AG09309 (cell line): ENCODE measurements around the gene IGFBP6.

Source experiments
- DNase-seq: peaks from one replicate; pipeline ENCODE4 v3.0.0-alpha.2; 2010; ENCODE audit warnings: low read depth
- H3K4me3 ChIP-seq: 2 replicates; pipeline ENCODE4 v1.5.1; 2011; ENCODE audit warnings: mild to moderate bottlenecking, low read depth, low read length, moderate library complexity; ENCODE audit not compliant: control insufficient read depth
- CTCF ChIP-seq: IDR thresholded peaks from 2 replicates; pipeline ENCODE4 v1.5.1; 2011; ENCODE audit warnings: mild to moderate bottlenecking, low read depth, low read length, inconsistent platforms; ENCODE audit not compliant: insufficient read depth, control insufficient read depth; ENCODE audit errors: missing control alignments

Gene IGFBP6

GRCh38 chr12:53122961-53123468, 25.5 kb downstream of the IGFBP6 start:
- no peak for TF ChIP-seq CTCF
- no peak overlapping the region for H3K4me3 ChIP-seq
- no peak for DNase-seq

DNA sequence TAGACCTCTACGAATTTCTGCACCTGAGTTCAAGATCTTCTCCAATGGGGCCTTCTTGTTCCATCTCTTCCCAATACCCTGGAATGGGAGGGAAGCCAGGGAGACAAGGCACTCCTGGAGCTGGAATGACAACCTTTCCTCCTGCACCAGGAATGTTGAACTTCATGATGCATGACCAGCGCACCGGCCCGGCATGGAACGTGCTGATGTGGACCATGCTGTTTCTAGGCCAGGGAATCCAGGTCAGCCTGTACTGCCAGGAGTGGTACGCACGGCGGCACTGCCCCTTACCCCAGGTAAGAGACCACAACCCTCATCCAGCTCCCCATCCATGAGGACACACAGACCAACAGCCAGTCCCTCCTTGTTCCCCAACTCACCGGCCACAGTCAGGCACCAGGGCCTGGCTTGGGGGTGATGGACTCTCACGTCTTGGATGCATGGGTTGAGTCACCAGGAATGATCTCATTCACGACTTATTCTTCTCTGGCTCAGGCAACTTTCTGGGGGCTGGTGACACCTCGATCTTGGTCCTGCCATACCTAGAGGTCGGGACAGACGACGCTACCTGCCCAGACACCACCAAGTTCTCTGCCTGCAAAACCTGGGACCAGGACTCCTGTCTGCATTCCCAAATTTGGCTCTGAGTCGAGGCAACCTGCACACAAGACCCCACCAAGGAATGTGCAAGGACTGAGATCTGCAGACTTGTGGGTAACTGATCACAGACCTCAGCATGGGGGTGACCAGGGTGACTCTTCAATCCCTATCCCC, 26.3 kb downstream of the IGFBP6 start:
- no peak for DNase-seq
- no peak for TF ChIP-seq CTCF
- no peak overlapping the region for H3K4me3 ChIP-seq

GRCh38 chr12:53124352-53124723, 26.9 kb downstream of the IGFBP6 start:
- DNase-seq, result no peak
- no peak overlapping the region for H3K4me3 ChIP-seq
- no peak for TF ChIP-seq CTCF

GRCh38 chr12:53127169-53127568, 29.7 kb downstream of the IGFBP6 start:
- no peak for TF ChIP-seq CTCF
- H3K4me3 ChIP-seq, result no peak overlapping the region
- no peak for DNase-seq

DNA sequence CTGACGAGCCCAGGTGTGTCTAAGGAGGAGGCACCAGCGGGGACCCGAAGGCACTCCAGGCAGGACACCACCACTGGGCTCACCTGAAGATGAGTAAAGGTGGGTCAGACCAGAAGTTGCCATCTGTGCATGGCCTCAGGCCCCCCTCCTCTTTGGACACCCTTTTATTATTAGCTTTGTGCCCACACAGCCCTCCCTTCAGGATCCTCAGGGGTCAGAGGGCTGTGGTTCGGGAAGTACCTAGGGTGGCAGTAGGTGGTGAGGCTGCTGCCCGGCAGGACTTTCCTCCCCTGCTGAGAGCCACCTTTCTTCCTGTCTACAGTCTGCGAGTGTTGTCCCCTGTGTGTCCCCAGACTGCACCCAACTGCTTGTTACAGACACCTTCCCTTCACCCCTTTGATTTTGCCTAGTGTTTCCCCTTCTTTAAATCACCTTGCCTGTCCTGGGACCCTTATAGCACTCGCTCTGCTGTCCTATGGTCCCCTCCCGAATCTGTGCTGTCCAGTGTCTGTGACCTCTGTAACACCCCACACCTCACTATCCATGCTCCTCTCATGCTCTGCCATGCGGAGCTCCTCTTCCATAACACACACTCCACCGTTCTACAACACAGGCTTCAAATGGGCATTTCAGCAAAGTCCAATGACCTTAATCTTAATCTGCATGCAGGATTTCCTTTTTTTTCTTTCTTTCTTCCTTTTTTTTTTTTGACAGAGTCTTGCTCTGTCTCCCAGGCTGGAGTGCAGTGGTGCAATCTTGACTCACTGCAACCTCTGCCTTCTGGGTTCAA, 31.5 kb downstream of the IGFBP6 start:
- TF ChIP-seq CTCF, result no peak
- H3K4me3 ChIP-seq, result no peak overlapping the region
- DNase-seq, result no peak

DNA sequence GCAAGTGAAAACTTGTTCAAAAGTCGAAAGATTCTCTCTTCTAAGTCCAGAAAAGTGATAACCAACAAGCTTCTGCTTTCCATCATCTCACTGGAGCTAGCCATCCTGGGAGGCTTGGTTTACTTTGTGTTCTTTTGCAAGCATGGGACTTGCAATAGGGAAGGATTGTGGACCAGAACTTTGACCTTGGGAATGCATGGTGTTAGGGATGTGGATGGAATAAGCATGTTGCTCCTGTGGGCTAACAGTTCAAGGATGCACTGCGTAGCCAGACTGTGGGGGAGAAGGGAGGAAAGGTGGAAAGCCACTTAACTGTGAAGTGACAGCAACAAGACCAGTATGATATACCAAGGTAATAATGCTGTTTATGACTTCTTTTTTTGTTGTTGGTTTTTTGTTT, 34.4 kb downstream of the IGFBP6 start:
- no peak for DNase-seq
- TF ChIP-seq CTCF, result no peak
- no peak overlapping the region for H3K4me3 ChIP-seq
